SU-DHL-6 (cell line): ENCODE results near the gene CCNE1.
A peak's percentile ranks its signal among the peaks of the same experiment; 100 is the strongest.

Source experiments
- H2AFZ ChIP-seq: fragments of 200-600 bp; sonication (generic); 2 replicates; pipeline ENCODE4 v1.6.1; 2014; ENCODE audit warnings: low read depth, mild to moderate bottlenecking, moderate library complexity, mixed read lengths, antibody characterized with exemption, low read length; ENCODE audit not compliant: severe bottlenecking
- H3F3A ChIP-seq: fragments of 200-600 bp; shearing (Covaris generic); 2 replicates; pipeline ENCODE4 v1.6.0; 2016; ENCODE audit warnings: antibody characterized with exemption, mild to moderate bottlenecking; ENCODE audit not compliant: insufficient read depth
- H3K27ac ChIP-seq: fragments of 200-600 bp; sonication (generic); 2 replicates; pipeline ENCODE4 v1.5.1; 2016; ENCODE audit warnings: low read depth, mild to moderate bottlenecking, low read length, moderate library complexity, mixed read lengths
- H3K27me3 ChIP-seq: fragments of 200-600 bp; sonication (generic), shearing (Covaris generic); 2 replicates; pipeline ENCODE4 v1.6.0; 2014; ENCODE audit warnings: mild to moderate bottlenecking, low read length
- H3K36me3 ChIP-seq: fragments of 200-600 bp; sonication (generic); 2 replicates; pipeline ENCODE4 v1.6.1; 2014; ENCODE audit warnings: mild to moderate bottlenecking, low read length, mixed read lengths
- H3K4me2 ChIP-seq: fragments of 300-600, 200-600 bp; shearing (Covaris generic), sonication (generic); 2 replicates; pipeline ENCODE4 v1.6.0; 2014; ENCODE audit warnings: low read length, low read depth, mild to moderate bottlenecking; ENCODE audit not compliant: poor library complexity, severe bottlenecking
- H3K4me3 ChIP-seq: fragments of 200-600 bp; sonication (generic); 2 replicates; pipeline ENCODE4 v1.5.1; 2014; ENCODE audit warnings: antibody characterized with exemption, low read length, mild to moderate bottlenecking, mixed read lengths; ENCODE audit not compliant: insufficient read depth, poor library complexity, severe bottlenecking
- H3K79me2 ChIP-seq: fragments of 200-600 bp; sonication (generic); 2 replicates; pipeline ENCODE4 v1.6.1; 2014; ENCODE audit warnings: mild to moderate bottlenecking, low read length, moderate library complexity; ENCODE audit not compliant: insufficient read depth
- H3K9ac ChIP-seq: fragments of 200-600 bp; sonication (generic); 2 replicates; pipeline ENCODE4 v1.7.0; 2014; ENCODE audit warnings: mild to moderate bottlenecking, low read length
- H3K9me2 ChIP-seq: fragments of 200-600 bp; sonication (generic); replicated peaks from 2 replicates; pipeline ENCODE4 v1.6.1; 2014; ENCODE audit warnings: low read length; ENCODE audit not compliant: insufficient read depth
- H3K9me3 ChIP-seq: fragments of 200-600 bp; sonication (generic); 2 replicates; pipeline ENCODE4 v1.6.1; 2014; ENCODE audit warnings: low read length, mixed read lengths; ENCODE audit not compliant: insufficient read depth
- H4K20me1 ChIP-seq: fragments of 200-600 bp; sonication (generic); 2 replicates; pipeline ENCODE4 v1.6.1; 2014; ENCODE audit warnings: low read depth, mild to moderate bottlenecking, antibody characterized with exemption, low read length, moderate library complexity, mixed read lengths
- EZH2phosphoT487 ChIP-seq: fragments of 200-600 bp; sonication (generic), shearing (Covaris generic); conservative IDR thresholded peaks from 2 replicates; pipeline ENCODE4 v1.6.1; 2018; ENCODE audit warnings: mild to moderate bottlenecking, antibody characterized with exemption, low read length, moderate library complexity, mixed read lengths
- TF ChIP-seq, protein P1 (sequence below): fragments of 200-600 bp; sonication (generic); IDR thresholded peaks from one replicate; pipeline ENCODE4 v1.5.1; 2017; ENCODE audit warnings: antibody characterized with exemption, mild to moderate bottlenecking, low read length, moderate library complexity; ENCODE audit not compliant: insufficient read depth, poor library complexity, severe bottlenecking

Gene CCNE1

DNA sequence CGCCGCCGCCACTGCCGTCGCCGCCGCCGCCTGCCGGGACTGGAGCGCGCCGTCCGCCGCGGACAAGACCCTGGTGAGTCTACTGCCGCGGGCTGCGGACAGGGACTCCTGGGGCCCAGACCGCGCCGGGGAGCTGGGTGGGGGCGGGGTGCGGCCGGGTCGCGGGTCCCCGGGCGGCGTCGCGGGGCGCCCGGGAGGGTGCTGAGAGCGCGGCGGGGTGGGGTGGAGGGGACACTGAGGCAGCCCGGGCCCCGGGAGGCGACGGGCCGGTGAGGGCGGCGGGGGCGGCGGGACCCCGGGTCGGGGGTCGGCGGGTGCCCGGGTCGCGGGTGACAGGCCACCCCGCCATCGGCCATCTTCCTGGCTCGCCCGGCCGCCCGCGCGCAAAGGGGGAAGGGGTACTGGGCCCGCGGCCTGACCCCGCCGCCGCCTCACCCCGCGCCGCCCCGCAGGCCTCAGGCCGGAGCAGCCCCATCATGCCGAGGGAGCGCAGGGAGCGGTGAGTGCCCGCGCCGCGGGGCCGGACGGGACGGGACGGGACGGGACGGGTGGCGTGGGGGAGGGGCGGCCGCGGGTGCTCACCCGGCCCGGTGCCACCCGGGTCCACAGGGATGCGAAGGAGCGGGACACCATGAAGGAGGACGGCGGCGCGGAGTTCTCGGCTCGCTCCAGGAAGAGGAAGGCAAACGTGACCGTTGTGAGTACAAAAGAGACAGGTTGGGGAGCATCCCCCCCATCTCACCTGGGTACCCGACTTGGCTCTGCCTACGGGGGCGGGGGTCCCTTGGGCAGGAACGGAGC, 489 bp downstream of the CCNE1 start:
- Histone ChIP-seq H4K20me1 (no peaks in the 10 kb centered on the region), H3K27me3 (no peaks in the 10 kb centered on the region), H3K9me3 (no peaks in the 10 kb centered on the region), H2AFZ (peak overlapping the region; percentile 82), H3F3A (peaks cover 17% of the 10 kb centered on the region), H3K4me2 (peak overlapping the region; percentile 62), H3K9ac (peak overlapping the region; percentile 62), H3K4me3 (peak overlapping the region; percentile 67), H3K36me3 (peaks cover 6% of the 10 kb centered on the region; the same call in 1 of the 2 replicates), H3K79me2 (no peaks in the 10 kb centered on the region), H3K27ac (0 out of 2 replicates have a peak overlapping the region, but pooled peaks have one; percentile 7), H3K9me2 (no peaks in the 10 kb centered on the region)
- no peak for TF ChIP-seq EZH2phosphoT487
- TF ChIP-seq, protein P1, sequence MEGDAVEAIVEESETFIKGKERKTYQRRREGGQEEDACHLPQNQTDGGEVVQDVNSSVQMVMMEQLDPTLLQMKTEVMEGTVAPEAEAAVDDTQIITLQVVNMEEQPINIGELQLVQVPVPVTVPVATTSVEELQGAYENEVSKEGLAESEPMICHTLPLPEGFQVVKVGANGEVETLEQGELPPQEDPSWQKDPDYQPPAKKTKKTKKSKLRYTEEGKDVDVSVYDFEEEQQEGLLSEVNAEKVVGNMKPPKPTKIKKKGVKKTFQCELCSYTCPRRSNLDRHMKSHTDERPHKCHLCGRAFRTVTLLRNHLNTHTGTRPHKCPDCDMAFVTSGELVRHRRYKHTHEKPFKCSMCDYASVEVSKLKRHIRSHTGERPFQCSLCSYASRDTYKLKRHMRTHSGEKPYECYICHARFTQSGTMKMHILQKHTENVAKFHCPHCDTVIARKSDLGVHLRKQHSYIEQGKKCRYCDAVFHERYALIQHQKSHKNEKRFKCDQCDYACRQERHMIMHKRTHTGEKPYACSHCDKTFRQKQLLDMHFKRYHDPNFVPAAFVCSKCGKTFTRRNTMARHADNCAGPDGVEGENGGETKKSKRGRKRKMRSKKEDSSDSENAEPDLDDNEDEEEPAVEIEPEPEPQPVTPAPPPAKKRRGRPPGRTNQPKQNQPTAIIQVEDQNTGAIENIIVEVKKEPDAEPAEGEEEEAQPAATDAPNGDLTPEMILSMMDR, result no peak

DNA sequence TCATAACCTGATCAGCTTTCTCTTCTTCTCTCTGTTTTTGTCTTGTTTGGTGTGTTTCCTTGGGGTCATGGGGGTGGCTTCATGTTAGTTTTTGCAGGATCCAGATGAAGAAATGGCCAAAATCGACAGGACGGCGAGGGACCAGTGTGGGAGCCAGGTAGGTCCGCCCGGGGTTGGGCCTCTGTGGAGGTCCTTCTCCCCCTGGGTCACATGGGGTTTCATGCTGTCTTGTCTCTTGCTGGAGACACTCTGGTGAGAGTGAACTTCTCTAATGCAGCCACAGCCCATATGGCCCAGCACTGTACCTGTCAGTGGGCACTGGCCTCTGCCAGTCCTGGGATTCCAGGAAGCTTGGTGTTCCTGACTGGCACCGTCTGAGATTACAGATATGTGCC, 1.1 kb downstream of the CCNE1 start:
- Histone ChIP-seq H3K9me2 (no peaks in the 10 kb centered on the region), H3K27ac (0 out of 2 replicates have a peak overlapping the region, but pooled peaks have one; percentile 7), H3K9me3 (no peaks in the 10 kb centered on the region), H3K27me3 (no peaks in the 10 kb centered on the region), H3K79me2 (no peaks in the 10 kb centered on the region), H3F3A (peaks cover 17% of the 10 kb centered on the region), H4K20me1 (no peaks in the 10 kb centered on the region), H3K36me3 (peaks cover 9% of the 10 kb centered on the region; the same call in 1 of the 2 replicates), H3K4me3 (peak overlapping the region; percentile 67), H3K9ac (peak overlapping the region; percentile 62), H2AFZ (peak overlapping the region; percentile 82), H3K4me2 (peak overlapping the region; percentile 62)
- TF ChIP-seq, protein P1, result no peak
- no peak for TF ChIP-seq EZH2phosphoT487

DNA sequence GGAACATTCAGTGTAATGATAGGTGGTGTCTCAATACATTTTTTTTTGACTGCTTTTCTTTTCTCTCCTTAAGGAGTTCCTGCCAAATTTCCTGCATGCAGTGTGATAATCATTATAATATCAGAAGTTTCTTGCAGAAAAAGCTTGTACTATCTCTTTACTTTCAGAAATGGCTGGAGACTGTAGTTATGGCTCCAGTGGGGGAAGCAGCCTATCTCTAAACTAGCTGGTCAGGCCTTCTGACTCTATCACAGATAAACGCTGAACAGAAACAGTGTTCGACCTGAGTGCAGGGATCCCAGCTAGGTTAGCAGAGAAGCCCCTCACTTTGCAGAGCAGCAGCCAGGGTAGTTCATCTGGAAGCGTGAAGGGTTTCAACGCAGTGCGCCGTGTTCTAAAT, 1.9 kb downstream of the CCNE1 start:
- Histone ChIP-seq H3K27ac (no peak overlapping the region), H3K4me2 (peak overlapping the region; percentile 62), H4K20me1 (no peaks in the 10 kb centered on the region), H3K79me2 (no peaks in the 10 kb centered on the region), H3K9ac (no peak overlapping the region), H3K9me2 (no peaks in the 10 kb centered on the region), H3K9me3 (no peaks in the 10 kb centered on the region), H2AFZ (no peak overlapping the region), H3K36me3 (peaks cover 9% of the 10 kb centered on the region; the same call in 1 of the 2 replicates), H3F3A (peaks cover 17% of the 10 kb centered on the region), H3K27me3 (no peaks in the 10 kb centered on the region), H3K4me3 (no peak overlapping the region)
- TF ChIP-seq, protein P1, result no peak
- no peak for TF ChIP-seq EZH2phosphoT487
